AG08395 (cell line): ENCODE results near the gene CNN3.
A peak's percentile ranks its signal among the peaks of the same experiment; 100 is the strongest.

Experiments used
- DNase-seq: peaks from one replicate; pipeline ENCODE4 v3.0.0; 2012; ENCODE audit warnings: mixed read lengths, low spot score

Gene CNN3

DNA sequence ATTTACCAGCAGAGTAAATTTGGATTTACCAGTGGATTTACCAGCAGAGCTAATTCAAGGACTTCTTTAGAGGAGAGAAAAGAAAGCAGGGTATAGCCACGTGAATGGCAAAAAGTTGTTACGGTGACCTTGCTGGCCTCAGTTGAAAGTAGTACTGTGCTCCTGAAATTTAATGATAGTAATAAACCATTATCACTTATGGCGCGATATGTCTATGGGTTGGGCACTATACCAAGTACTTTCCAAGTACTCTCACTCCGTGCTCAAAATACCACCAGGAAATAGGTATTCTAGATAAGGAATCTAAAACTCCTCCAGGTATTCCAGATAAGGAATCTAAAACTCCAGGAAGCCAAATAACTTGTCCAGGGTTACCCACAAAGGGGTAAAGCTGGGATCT lies 70.9 kb downstream of the CNN3 start:
- DNase-seq: no peak

DNA sequence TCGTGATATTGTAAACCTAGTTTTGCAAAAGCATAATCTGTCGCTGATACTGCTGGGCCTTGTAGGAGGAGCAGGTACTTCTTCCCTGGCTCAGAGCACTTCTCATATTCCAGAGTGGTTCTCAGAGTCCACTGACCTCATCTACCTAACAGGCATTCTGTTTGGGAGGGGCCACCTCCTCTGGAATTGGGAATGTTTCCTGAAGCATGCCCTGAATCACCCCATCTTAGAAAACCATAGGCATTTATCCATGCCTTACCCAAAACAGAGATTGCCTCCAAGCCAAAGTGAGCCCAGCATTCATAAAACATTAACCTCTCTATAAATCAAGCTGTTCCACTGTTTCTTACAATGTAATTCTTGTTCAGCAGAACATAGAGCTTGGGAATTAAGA lies 71.6 kb downstream of the CNN3 start:
- peak; percentile 20 for DNase-seq

GRCh38 chr1:94854458-94855306 lies 72.2 kb downstream of the CNN3 start:
- DNase-seq: peak; percentile 96

- no peak for DNase-seq
Measured at GRCh38 chr1:94852788-94853187, 74.1 kb downstream of the CNN3 start.

DNA sequence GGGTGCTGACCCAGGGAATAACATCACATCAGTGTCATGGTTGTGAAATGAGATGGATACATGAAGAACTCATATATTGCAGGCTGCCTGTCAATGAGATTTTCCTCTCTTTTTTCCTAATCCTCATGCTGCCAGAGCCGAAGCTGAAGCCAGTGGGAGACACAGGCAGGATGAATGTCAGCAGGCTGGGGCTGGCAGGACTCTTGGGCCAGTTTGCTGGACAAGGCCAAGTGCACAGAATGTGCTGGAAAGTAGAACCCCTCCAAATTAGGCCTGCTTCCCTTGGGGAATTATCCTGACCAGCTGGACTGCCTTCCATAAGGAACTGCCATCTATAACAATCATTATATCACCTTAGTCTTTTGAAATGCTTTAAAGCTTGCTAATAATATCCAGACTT lies 75.3 kb downstream of the CNN3 start:
- DNase-seq: no peak
